Mucosa of descending colon (tissue), 3 donors: ENCODE data around the gene AP1S3. TPM values are rescaled to one million over a fixed set of nuclear protein-coding genes. Genes with fewer than 3 reads are reported as not detected.
"Not testable (repeated sequence)": the region's sequence is repeated elsewhere in the genome, so short reads cannot be mapped to it uniquely, and the experiment has no call there.

Source experiments
- ATAC-seq: fragments of 200-7000 bp; cut with Tn5 transposase; one replicate; pipeline ENCODE4 v1.9.1; 2020; ENCODE audit warnings: mild to moderate bottlenecking, moderate library complexity
- DNase-seq, 3 donors: peaks; one replicate each; pipeline ENCODE4 v3.0.0-alpha.2; 2020
- H3K36me3 ChIP-seq: fragments of 200-600 bp; one replicate; pipeline ENCODE4 v1.8.0; 2021; ENCODE audit warnings: low read depth, mild to moderate bottlenecking
- H3K4me1 ChIP-seq: fragments of 200-600 bp; one replicate; pipeline ENCODE4 v1.8.0; 2021; ENCODE audit warnings: low read depth, mild to moderate bottlenecking
- H3K4me3 ChIP-seq: fragments of 200-600 bp; one replicate; pipeline ENCODE4 v1.8.0; 2021; ENCODE audit warnings: mild to moderate bottlenecking
- H3K9me3 ChIP-seq: fragments of 200-600 bp; one replicate; pipeline ENCODE4 v1.8.0; 2021; ENCODE audit warnings: mild to moderate bottlenecking
- intact Hi-C, 2 donors: fragments of 100-400 bp; cut with DNase I in 1 of 2; cut with micrococcal nuclease in 1 of 2; formaldehyde crosslinking; loops; one replicate each; pipeline versions ENCODE4 v1.11.0 to v1.11.1; 2022; cut with DNase I, micrococcal nuclease
- total RNA-seq, 3 donors: library from RNA; stranded (reverse); fragmentation: NEBNext Ultra II Directional in 2 of 3; extraction: Animal tissue kit (Norgen Biotek cat#: 25700) in 2 of 3; gene quantifications; one replicate each; pipeline versions ENCODE4 v1.2.1 to v1.2.4, GENCODE V29; 2021 to 2023
- TF ChIP-seq, protein P1 (sequence below): fragments of 200-600 bp; IDR thresholded peaks from one replicate; pipeline ENCODE4 v1.8.0; 2022; ENCODE audit warnings: antibody characterized with exemption, mild to moderate bottlenecking
- donor health status: DM: no; HTN: no; CAD: no; lungs with moderate emphysema.
- donor health status: DM: no; HTN: no; CAD: no.
- donor health status: DM: no; HTN: yes; CAD: no.

The AP1S3 gene
- total RNA-seq, 3 donors from 2014 or later = 3.5 to 8.6 (median 5.0) TPM

DNA sequence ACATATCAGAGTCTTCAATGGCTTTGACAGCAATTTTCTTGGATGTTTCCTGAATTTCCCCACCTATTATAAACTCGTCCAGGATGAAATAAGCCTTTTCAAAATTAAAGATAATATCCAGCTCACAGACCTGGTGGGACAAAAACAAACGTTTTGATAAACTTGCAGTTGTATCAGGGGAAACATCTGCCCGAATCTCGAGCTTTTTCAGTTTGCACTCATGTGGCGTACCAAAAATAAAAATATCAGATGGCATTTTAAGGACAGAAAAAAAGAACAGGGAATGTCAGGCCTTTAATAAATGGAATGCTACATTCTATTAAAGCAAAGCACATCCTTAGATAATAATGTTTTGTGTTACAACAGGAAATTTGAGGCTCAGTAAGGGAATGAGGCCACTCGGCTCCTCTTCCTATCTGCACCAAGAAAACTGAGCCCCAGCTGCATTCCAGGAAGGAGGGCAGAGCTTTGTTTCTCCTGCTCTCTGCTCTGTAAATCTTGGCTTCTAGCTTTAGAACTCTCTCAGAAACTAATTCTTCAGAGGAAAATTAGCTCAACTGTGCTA lies 72.1 kb downstream of the AP1S3 start:
- H3K4me1 ChIP-seq = no peaks in the 10 kb centered on the region
- TF ChIP-seq, protein P1, sequence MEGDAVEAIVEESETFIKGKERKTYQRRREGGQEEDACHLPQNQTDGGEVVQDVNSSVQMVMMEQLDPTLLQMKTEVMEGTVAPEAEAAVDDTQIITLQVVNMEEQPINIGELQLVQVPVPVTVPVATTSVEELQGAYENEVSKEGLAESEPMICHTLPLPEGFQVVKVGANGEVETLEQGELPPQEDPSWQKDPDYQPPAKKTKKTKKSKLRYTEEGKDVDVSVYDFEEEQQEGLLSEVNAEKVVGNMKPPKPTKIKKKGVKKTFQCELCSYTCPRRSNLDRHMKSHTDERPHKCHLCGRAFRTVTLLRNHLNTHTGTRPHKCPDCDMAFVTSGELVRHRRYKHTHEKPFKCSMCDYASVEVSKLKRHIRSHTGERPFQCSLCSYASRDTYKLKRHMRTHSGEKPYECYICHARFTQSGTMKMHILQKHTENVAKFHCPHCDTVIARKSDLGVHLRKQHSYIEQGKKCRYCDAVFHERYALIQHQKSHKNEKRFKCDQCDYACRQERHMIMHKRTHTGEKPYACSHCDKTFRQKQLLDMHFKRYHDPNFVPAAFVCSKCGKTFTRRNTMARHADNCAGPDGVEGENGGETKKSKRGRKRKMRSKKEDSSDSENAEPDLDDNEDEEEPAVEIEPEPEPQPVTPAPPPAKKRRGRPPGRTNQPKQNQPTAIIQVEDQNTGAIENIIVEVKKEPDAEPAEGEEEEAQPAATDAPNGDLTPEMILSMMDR = no peak
- no peak overlapping the region for H3K4me3 ChIP-seq
- ATAC-seq = no peak
- H3K9me3 ChIP-seq = no peaks in the 10 kb centered on the region
- DNase-seq = no peak
- intact Hi-C loops = no loop called here
- no peaks in the 10 kb centered on the region for H3K36me3 ChIP-seq

DNA sequence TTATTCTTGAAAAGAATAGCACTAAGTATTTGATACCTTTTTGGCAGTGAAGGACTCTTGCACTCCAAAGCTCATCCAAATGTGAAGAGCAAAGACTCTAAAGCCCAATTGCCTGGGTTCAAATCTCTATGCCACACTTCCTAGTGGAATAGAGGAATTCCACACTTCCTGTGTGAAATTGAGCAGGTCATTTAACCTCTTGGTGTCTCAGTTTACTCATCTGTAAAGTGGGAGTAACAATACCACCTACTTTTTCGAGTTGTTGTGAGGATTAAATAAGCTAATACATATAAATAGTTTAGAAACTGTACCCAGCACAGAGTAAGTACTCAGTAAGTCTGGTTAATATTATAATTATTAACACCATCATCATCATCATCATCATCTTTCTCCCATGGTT lies 72.6 kb downstream of the AP1S3 start:
- Histone ChIP-seq H3K4me1 (no peaks in the 10 kb centered on the region), H3K36me3 (no peaks in the 10 kb centered on the region), H3K4me3 (no peak overlapping the region), H3K9me3 (no peaks in the 10 kb centered on the region)
- ATAC-seq (no peak), DNase-seq (no peak)
- TF ChIP-seq, protein P1 = no peak
- intact Hi-C loops = no loop called here

DNA sequence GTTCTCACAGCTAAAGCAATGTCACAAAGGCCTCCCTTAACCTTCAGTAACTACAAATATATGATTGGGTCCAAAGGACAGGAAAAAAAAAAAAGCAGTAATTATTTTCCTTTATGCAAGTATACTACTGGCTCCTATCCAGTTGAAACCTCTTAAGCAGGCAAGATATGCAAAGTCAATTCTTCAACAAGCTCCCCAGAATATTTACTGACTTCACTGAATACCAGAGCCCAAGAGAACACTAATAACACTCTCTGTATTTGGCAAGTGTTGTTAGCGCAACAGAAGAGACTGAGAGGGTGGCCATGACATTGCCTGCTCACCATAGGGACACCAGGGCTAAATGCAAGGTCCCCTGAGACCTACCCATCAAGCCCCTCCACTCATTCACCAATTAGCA lies 74.5 kb downstream of the AP1S3 start:
- intact Hi-C loops = no loop called here
- no peak for ATAC-seq
- DNase-seq = no peak

DNA sequence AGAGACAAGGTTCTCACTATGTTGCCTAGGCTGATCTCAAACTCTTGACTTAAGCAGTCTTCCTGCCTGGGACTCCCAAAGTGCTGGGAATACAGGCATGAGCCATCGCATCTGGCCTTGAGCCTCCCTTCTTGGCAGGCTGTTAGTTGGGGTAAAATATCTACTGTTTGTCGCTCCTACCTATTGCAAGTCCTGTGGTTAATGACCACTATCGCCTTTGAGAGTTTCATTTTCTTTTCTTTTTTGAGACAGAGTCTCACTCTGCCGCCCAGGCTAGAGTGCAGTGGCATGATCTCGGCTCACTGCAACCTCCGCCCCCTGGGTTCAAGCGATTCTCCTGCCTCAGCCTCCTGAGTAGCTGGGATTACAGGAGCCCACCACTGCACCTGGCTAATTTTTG lies 75.6 kb downstream of the AP1S3 start:
- H3K9me3 ChIP-seq, H3K4me1 ChIP-seq, DNase-seq, H3K4me3 ChIP-seq, intact Hi-C loops, H3K36me3 ChIP-seq: not testable (repeated sequence)
- ATAC-seq = peak; percentile 19

More for the DNA sequence above, 74.5 kb downstream of the AP1S3 start:
- Histone ChIP-seq H3K4me3 (no peak overlapping the region), H3K36me3 (no peaks in the 10 kb centered on the region), H3K9me3 (no peaks in the 10 kb centered on the region), H3K4me1 (no peaks in the 10 kb centered on the region)
- TF ChIP-seq, protein P1 = no peak

DNA sequence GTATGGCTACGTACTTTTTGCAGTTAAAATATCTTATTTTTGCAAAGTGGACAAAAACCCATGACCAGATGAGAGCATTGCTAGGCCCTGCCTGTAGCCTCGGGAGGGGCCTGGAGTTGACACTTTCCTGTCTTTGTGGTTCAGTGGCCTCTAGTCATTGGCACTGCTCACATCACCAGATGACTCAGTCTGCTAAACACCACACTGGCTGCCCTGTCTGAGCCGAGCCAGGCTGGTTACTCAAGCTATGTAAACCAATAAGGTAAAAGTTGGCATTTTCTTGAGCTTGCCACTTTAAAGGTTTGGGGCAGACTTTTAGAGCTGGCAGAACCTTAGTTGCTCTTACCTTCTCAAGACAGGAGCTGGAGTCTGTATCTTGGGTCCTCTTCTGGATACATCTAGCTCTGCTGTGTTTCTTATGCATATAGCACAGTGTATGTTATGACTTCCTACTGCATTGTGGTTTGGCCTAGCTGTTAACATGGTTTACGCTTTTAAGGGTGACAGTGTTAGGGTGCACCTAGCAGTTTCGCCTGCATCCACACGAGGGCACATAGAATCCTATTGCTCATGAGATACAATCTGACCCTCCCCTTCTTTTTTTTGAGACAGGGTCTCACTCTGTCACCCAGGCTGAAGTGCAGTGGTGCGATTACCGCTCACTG lies 76.4 kb downstream of the AP1S3 start:
- peak; percentile 88 for ATAC-seq
- TF ChIP-seq, protein P1 = no peak

DNA sequence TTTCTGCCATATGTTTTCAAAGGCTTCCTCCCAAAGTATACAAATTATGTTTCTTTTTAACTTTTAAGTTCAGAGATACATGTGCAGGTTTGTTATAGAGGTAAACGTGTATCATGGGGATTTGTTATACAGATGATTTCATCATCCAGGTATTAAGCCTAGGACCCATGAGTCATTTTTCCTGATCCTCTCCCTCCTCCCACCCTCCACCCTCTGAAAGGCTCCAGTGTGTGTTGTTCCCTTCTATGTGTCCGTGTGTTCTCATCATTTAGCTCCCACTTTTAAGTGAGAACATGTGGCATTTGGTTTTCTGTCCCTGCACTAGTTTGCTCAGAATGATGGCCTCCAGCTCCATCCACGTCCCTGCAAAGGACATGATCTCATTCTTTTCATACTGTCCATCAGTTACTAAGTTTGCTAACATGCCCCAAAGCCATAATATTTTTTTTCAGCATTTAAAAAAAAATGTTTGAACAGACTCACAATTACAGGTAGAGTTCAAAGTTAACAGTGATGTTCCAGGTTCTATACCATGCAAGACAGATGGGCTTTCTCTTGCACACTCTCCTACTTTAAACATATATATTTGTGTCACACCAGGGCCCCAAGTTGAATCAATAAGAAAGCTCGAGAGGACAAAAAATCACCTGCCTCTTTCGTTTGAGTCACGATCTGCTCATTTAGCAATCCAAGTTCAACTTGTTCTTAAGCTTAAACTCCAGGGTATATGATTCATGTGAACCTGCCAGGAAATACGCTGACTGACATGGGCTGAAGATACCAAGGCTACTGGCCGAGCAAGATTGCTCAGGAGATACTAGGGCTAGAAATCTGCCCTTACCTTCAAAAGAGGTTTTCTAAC lies 77.6 kb downstream of the AP1S3 start:
- ATAC-seq = no peak

More for the DNA sequence above, 76.4 kb downstream of the AP1S3 start:
- Histone ChIP-seq H3K36me3 (no peaks in the 10 kb centered on the region), H3K4me1 (no peaks in the 10 kb centered on the region), H3K4me3 (no peak overlapping the region), H3K9me3 (no peaks in the 10 kb centered on the region)
- intact Hi-C loops = no loop called here
- DNase-seq = peak in 2 of 3 donors; percentile 30 to 54

More for the DNA sequence above, 77.6 kb downstream of the AP1S3 start:
- no peaks in the 10 kb centered on the region for H3K9me3 ChIP-seq
- no peaks in the 10 kb centered on the region for H3K36me3 ChIP-seq
- no peak overlapping the region for H3K4me3 ChIP-seq
- H3K4me1 ChIP-seq = no peaks in the 10 kb centered on the region
- TF ChIP-seq, protein P1 = no peak
- intact Hi-C loops = no loop called here
- no peak for DNase-seq
